Measurements from ENCODE around the gene ARHGAP26.
A peak's percentile ranks its signal among the peaks of the same experiment; 100 is the strongest.

The ARHGAP26 gene

DNA sequence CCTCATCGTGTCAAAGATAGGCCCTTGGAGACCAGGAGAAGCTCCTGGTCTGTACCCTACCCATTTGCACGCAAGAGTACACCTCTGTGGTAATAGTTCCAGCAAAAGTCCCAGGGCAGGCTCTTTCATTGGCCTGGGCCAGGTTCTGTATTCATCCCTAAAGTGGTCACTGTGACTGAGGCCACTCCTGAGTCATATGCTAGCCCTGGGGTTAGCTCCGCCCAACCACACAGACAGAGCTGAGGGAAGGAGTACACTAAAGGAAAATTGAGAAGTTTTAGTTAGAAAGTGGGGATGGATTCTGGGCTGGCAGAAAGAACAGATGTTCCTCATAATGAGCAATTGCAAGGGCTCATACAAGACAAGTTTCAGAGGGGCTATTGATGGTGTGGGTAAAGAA is 206.7 kb downstream of the ARHGAP26 start:
- Histone ChIP-seq H3K4me1 (ENCODE audit: insufficient read depth, insufficient read length) (no peaks in the 10 kb centered on the region), H3K9ac (ENCODE audit: insufficient read length, low read depth) (no peak overlapping the region)

DNA sequence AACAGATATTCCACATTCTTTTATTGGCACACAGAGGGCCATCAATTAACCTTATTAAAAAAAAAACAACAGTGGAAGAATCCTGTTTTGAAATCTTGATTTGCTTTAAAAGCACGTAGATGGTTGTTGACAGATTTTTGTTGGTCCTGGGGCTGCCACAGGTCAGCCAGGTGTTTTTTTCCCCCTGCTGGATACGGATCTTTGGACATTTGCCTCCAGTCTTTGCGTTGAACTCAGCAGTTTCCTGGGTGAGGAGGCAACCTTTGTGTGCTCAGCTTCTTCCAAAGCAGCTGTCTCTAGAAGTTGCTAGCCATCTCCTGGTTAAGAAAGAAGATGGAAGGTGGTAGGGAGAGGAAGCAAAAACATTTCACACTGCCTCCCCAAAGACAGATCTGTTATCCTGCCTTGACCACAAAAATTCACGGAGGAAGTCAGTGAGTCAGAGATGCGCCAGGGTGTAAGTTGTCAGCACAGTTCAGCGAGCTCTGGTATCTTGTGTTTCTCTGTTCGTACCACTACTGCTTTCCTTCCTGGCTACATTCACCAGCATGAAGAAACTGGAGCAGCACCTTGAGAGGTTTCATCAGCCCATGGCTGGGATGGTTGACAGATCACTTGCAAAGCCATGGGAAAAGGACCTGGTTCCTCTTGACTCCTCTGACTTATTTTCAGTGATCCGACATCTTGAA is 207.3 kb downstream of the ARHGAP26 start:
- no peak overlapping the region for H3K9ac ChIP-seq (ENCODE audit: insufficient read length, low read depth)
- no peak overlapping the region for H3K4me3 ChIP-seq (ENCODE audit: insufficient read length, low read depth)
- DNase-seq (ENCODE audit: low read depth, low spot score), result no peak
- TF ChIP-seq SUZ12 (IDR thresholded peaks at IDR 0.05; ENCODE audit: extremely low read depth, insufficient read depth, insufficient read length), result no peak
- no peaks in the 10 kb centered on the region for H3K27me3 ChIP-seq (ENCODE audit: insufficient read depth, insufficient read length)
- H3K9me3 ChIP-seq (ENCODE audit: insufficient read depth, low read length), result no peaks in the 10 kb centered on the region
- no peaks in the 10 kb centered on the region for H3K4me1 ChIP-seq (ENCODE audit: insufficient read depth, insufficient read length)
- no peaks in the 10 kb centered on the region for H3K36me3 ChIP-seq (ENCODE audit: insufficient read depth, insufficient read length, low read length)

More for the DNA sequence above, 206.7 kb downstream of the ARHGAP26 start:
- H3K36me3 ChIP-seq (ENCODE audit: insufficient read depth, insufficient read length, low read length), result no peaks in the 10 kb centered on the region
- no peak for TF ChIP-seq SUZ12 (IDR thresholded peaks at IDR 0.05; ENCODE audit: extremely low read depth, insufficient read depth, insufficient read length)
- no peak for TF ChIP-seq ZNF274 (IDR thresholded peaks at IDR 0.05; ENCODE audit: low read depth, low read length)
- no peak for TF ChIP-seq YY1 (IDR thresholded peaks at IDR 0.05; ENCODE audit: insufficient read depth, insufficient read length)
- H3K27me3 ChIP-seq (ENCODE audit: insufficient read depth, insufficient read length), result no peaks in the 10 kb centered on the region
- DNase-seq (ENCODE audit: low read depth, low spot score), result no peak
- no peaks in the 10 kb centered on the region for H3K9me3 ChIP-seq (ENCODE audit: insufficient read depth, low read length)
- H3K4me3 ChIP-seq (ENCODE audit: insufficient read length, low read depth), result no peak overlapping the region

DNA sequence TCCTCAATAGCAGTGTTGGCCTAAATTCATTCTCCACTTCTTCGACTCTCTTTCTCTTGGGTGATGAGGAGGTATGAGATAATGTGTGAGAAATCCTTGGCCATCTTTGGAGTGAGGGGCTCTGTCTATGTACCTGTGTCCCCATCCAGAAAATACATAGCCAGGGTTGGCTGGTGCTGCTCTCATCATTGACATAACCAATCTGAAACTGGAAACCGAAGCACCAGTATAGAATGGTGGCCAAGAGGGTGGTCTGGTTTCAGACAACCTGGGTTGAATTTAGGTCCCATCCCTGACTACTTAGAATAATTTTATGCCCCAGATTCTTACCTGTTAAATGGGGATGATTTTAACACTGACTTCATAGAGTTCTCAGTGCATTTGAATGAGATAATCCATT is 208.1 kb downstream of the ARHGAP26 start:
- no peak overlapping the region for H3K9ac ChIP-seq (ENCODE audit: insufficient read length, low read depth)
- no peaks in the 10 kb centered on the region for H3K9me3 ChIP-seq (ENCODE audit: insufficient read depth, low read length)
- no peaks in the 10 kb centered on the region for H3K27me3 ChIP-seq (ENCODE audit: insufficient read depth, insufficient read length)
- no peak for DNase-seq (ENCODE audit: low read depth, low spot score)
- H3K4me1 ChIP-seq (ENCODE audit: insufficient read depth, insufficient read length), result peaks cover 3% of the 10 kb centered on the region
- TF ChIP-seq SUZ12 (IDR thresholded peaks at IDR 0.05; ENCODE audit: extremely low read depth, insufficient read depth, insufficient read length) (no peak), YY1 (IDR thresholded peaks at IDR 0.05; ENCODE audit: insufficient read depth, insufficient read length) (no peak), ZNF274 (IDR thresholded peaks at IDR 0.05; ENCODE audit: low read depth, low read length) (no peak)
- no peak overlapping the region for H3K4me3 ChIP-seq (ENCODE audit: insufficient read length, low read depth)
- H3K36me3 ChIP-seq (ENCODE audit: insufficient read depth, insufficient read length, low read length), result no peaks in the 10 kb centered on the region

DNA sequence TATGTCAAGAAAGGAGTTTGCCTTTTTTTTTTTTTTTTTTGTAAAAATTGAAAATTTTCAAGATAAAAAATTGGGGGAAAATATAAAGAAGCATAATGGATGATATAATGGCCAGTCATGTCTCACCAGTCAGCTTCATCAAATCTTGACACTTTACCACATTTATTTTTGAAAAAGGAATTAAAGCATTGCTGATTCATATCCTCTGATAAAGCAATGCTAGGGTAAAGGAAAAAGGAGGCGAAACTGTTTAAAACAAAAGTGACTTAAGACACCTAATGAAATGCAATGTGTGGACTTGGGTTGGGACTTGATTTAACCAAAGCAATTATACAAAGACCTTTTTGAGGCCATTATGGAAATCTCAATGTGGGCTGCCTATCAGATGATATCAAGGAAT is 208.5 kb downstream of the ARHGAP26 start:
- Histone ChIP-seq H3K9ac (ENCODE audit: insufficient read length, low read depth) (no peak overlapping the region), H3K4me3 (ENCODE audit: insufficient read length, low read depth) (no peak overlapping the region), H3K4me1 (ENCODE audit: insufficient read depth, insufficient read length) (peaks cover 3% of the 10 kb centered on the region), H3K36me3 (ENCODE audit: insufficient read depth, insufficient read length, low read length) (no peaks in the 10 kb centered on the region), H3K27me3 (ENCODE audit: insufficient read depth, insufficient read length) (no peaks in the 10 kb centered on the region), H3K9me3 (ENCODE audit: insufficient read depth, low read length) (no peaks in the 10 kb centered on the region)
- no peak for DNase-seq (ENCODE audit: low read depth, low spot score)
- no peak for TF ChIP-seq YY1 (IDR thresholded peaks at IDR 0.05; ENCODE audit: insufficient read depth, insufficient read length)

DNA sequence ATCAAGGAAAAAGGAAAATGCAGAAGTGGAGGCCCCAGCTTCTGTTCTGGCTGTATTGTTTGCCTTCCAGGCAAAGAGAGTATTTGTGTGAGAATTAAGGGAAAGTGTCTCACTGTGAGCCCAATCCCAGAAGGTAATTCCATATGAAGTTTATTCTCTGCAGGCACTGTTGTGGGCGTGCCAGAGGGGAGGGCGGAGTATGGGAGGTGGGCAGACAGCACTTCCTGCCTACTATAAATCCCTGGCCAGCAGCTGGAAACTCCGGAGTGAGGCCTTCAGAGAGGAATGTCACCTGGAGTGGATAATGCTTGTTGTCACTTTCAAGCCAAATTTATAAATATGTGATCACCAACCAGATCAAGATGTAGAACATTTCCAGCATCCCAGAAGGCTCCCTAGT is 209.5 kb downstream of the ARHGAP26 start:
- Histone ChIP-seq H3K27me3 (ENCODE audit: insufficient read depth, insufficient read length) (no peaks in the 10 kb centered on the region), H3K36me3 (ENCODE audit: insufficient read depth, insufficient read length, low read length) (no peaks in the 10 kb centered on the region), H3K9me3 (ENCODE audit: insufficient read depth, low read length) (no peaks in the 10 kb centered on the region), H3K4me3 (ENCODE audit: insufficient read length, low read depth) (no peak overlapping the region), H3K9ac (ENCODE audit: insufficient read length, low read depth) (no peak overlapping the region), H3K4me1 (ENCODE audit: insufficient read depth, insufficient read length) (peaks cover 3% of the 10 kb centered on the region)
- no peak for DNase-seq (ENCODE audit: low read depth, low spot score)
- TF ChIP-seq ZNF274 (IDR thresholded peaks at IDR 0.05; ENCODE audit: low read depth, low read length) (no peak), YY1 (IDR thresholded peaks at IDR 0.05; ENCODE audit: insufficient read depth, insufficient read length) (no peak), SUZ12 (IDR thresholded peaks at IDR 0.05; ENCODE audit: extremely low read depth, insufficient read depth, insufficient read length) (no peak)

DNA sequence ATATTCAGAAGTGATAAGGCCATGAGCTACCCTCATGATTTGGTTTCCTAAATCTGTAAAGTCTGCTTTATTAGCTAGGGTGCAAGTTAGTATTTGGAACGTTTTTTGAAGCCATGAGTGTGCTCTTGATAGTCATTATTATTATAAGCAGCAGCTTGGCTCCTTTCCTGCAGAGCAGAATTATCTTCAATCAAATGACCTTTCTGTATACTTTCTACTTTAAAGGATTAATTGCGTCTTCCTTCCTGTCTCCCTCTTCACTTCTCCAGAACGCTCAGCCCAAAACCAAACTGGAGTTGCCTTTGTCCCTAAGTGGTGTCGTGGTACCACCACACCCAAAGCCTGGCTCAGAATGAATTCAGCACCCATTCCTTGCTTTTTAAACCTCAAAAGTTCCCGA is 211.3 kb downstream of the ARHGAP26 start:
- H3K9ac ChIP-seq (ENCODE audit: insufficient read length, low read depth), result no peak overlapping the region

DNA sequence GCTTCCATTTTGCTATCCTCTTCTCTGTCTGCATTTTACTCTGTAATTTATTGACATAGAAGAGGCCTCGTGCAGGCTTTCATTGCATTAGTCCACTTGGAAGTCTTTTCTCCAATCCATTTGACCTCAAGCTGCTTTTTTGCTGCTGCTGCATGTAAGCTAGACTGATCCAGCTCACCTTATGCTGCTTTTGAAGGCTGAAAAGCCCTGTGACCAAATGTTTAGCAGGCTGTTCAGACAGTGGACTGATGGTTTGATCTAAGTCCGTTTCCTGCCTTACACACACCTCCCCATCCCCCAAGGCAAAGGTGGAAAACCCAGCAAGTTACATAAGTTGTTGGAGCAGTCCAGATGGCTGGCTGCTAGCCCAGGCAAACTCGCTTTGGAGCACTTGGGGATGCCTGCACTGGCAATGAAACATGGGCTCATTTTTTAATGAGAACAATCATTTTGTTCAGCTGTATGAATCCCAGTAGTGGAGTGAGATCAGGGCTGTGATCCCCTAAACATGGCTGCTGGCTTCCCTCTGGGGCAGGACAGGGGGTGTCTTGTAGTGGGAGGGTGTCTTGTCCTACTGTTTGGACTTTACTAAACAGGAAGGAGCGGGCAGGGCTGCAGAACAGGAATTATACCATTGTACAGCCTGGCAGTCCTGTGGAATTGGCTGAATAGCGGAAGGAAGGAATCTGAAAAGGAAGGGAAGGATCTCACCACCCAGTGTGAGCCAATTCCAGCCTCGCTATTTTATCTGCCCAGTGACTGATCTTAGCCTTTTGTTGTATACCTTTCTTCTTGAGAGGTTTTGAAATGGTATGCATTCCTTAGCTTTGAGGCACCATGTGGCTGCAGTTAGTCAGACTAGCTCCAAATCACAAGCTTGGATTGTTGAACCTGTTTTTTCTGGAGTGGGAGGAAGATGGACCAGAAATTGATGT is 212.0 kb downstream of the ARHGAP26 start:
- Histone ChIP-seq H3K27me3 (ENCODE audit: insufficient read depth, insufficient read length) (no peaks in the 10 kb centered on the region), H3K4me3 (ENCODE audit: insufficient read length, low read depth) (no peak overlapping the region), H3K36me3 (ENCODE audit: insufficient read depth, insufficient read length, low read length) (no peaks in the 10 kb centered on the region), H3K4me1 (ENCODE audit: insufficient read depth, insufficient read length) (peaks cover 3% of the 10 kb centered on the region), H3K9ac (ENCODE audit: insufficient read length, low read depth) (no peak overlapping the region), H3K9me3 (ENCODE audit: insufficient read depth, low read length) (no peaks in the 10 kb centered on the region)
- no peak for TF ChIP-seq YY1 (IDR thresholded peaks at IDR 0.05; ENCODE audit: insufficient read depth, insufficient read length)
- no peak for TF ChIP-seq SUZ12 (IDR thresholded peaks at IDR 0.05; ENCODE audit: extremely low read depth, insufficient read depth, insufficient read length)
- no peak for TF ChIP-seq ZNF274 (IDR thresholded peaks at IDR 0.05; ENCODE audit: low read depth, low read length)
- DNase-seq (ENCODE audit: low read depth, low spot score), result peak; percentile 43

More for the DNA sequence above, 211.3 kb downstream of the ARHGAP26 start:
- Histone ChIP-seq H3K9me3 (ENCODE audit: insufficient read depth, low read length) (no peaks in the 10 kb centered on the region), H3K4me1 (ENCODE audit: insufficient read depth, insufficient read length) (peaks cover 3% of the 10 kb centered on the region), H3K36me3 (ENCODE audit: insufficient read depth, insufficient read length, low read length) (no peaks in the 10 kb centered on the region), H3K27me3 (ENCODE audit: insufficient read depth, insufficient read length) (no peaks in the 10 kb centered on the region), H3K4me3 (ENCODE audit: insufficient read length, low read depth) (no peak overlapping the region)
- DNase-seq (ENCODE audit: low read depth, low spot score), result no peak
- TF ChIP-seq SUZ12 (IDR thresholded peaks at IDR 0.05; ENCODE audit: extremely low read depth, insufficient read depth, insufficient read length) (no peak), YY1 (IDR thresholded peaks at IDR 0.05; ENCODE audit: insufficient read depth, insufficient read length) (no peak), ZNF274 (IDR thresholded peaks at IDR 0.05; ENCODE audit: low read depth, low read length) (no peak)

Data from NT2/D1 (cell line).